HAP-1 (cell line): ENCODE data around the gene FUT3.
"Not testable (repeated sequence)": the region's sequence is repeated elsewhere in the genome, so short reads cannot be mapped to it uniquely, and the experiment has no call there.

ENCODE experiments used
- DNase-seq, 2 experiments: peaks; one replicate each; pipeline ENCODE4 v3.0.0-alpha.2; 2016 to 2020; ENCODE audit warnings: low spot score in 2 of 2
- H3K27me3 ChIP-seq: fragments of 250-450 bp; sonication (Bioruptor Pico); 2 replicates; pipeline ENCODE4 v1.5.1; 2020; ENCODE audit warnings: low read depth, mild to moderate bottlenecking, moderate library complexity
- H3K36me3 ChIP-seq: fragments of 250-450 bp; sonication (Bioruptor Pico); replicated peaks from 2 replicates; pipeline ENCODE4 v1.5.1; 2020; ENCODE audit warnings: mild to moderate bottlenecking
- H3K4me1 ChIP-seq: fragments of 250-450 bp; sonication (Bioruptor Pico); 2 replicates; pipeline ENCODE4 v1.5.1; 2020; ENCODE audit warnings: mild to moderate bottlenecking
- H3K4me3 ChIP-seq: fragments of 250-450 bp; sonication (Bioruptor Pico); 2 replicates; pipeline ENCODE4 v1.5.1; 2020; ENCODE audit warnings: mild to moderate bottlenecking, moderate library complexity
- H3K9me3 ChIP-seq: fragments of 250-450 bp; sonication (Bioruptor Pico); 2 replicates; pipeline ENCODE4 v1.5.1; 2020; ENCODE audit warnings: mild to moderate bottlenecking, moderate library complexity
- in situ Hi-C: fragments of 300-500 bp; cut with MboI; formaldehyde crosslinking; loops from 3 replicates; pipeline ENCODE4 v1.14.3; 2020; ENCODE audit warnings: low sequenced_read_pairs, inconsistent platforms, mixed read lengths

FUT3 gene

DNA sequence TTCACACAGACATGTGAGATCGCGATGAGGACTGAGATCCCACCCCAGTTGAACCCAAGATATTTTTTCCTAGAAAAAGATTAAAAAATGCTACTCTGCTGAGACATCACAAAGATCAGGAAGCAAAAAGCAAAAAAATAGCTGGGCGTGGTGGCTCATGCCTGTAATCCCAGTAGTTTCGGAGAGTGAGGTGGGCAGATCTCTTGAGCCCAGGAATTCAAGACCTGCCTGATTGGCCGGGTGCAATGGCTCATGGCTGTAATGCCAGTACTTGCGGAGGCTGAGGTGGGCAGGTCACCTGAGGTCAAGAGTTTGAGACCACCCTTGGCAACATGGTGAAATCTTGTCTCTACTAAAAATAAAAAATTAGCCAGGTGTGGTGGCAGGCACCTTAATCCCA, 1.1 kb downstream of the FUT3 start:
- H3K4me1 ChIP-seq, result no peaks in the 10 kb centered on the region
- DNase-seq, result no peak
- in situ Hi-C loops, result no loop called here
- H3K4me3 ChIP-seq, result no peak overlapping the region
- H3K9me3 ChIP-seq, result no peaks in the 10 kb centered on the region
- H3K36me3 ChIP-seq, result no peaks in the 10 kb centered on the region
- 0 out of 2 replicates have a peak, but pooled peaks cover 4% of the 10 kb centered on the region for H3K27me3 ChIP-seq

DNA sequence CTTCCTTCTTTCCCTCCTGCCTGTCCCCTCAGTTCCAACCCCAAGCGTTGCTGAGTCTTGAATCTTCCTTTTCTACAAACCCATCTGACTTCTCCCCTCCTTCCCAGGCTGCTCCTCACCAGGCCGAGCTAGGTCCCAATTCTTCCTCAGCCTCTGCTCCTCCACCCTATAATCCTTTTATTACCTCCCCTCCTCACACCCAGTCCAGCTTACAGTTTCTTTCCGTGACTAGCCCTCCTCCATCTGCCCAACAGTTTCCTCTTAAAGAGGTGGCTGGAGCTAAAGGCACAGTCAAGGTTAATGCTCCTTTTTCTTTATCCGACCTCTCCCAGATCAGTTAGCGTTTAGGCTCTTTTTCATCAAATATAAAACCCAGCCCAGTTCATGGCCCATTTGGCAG, 2.6 kb downstream of the FUT3 start:
- H3K4me1 ChIP-seq, H3K36me3 ChIP-seq, H3K4me3 ChIP-seq, H3K27me3 ChIP-seq, in situ Hi-C loops, H3K9me3 ChIP-seq, DNase-seq: not testable (repeated sequence)

DNA sequence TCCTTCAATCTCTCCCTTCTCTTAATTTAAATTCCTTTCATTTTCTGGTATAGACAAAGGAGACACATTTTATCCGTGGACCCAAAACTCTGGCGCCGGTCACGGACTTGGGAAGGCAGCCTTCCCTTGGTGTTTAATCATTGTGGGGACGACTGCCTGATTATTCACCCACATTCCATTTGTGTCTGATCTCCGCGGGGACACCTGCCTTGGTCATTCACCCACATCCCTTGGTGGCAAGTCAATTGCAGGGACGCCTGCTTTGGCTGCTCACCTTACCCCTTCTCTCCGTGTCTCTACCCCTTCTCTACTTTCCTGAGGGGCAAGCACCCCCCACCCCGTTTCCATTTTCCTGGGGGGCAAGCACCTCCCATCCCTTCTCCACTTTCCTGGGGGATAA, 3.4 kb downstream of the FUT3 start:
- H3K4me3 ChIP-seq, H3K27me3 ChIP-seq, H3K4me1 ChIP-seq, in situ Hi-C loops, H3K9me3 ChIP-seq, DNase-seq, H3K36me3 ChIP-seq: not testable (repeated sequence)

DNA sequence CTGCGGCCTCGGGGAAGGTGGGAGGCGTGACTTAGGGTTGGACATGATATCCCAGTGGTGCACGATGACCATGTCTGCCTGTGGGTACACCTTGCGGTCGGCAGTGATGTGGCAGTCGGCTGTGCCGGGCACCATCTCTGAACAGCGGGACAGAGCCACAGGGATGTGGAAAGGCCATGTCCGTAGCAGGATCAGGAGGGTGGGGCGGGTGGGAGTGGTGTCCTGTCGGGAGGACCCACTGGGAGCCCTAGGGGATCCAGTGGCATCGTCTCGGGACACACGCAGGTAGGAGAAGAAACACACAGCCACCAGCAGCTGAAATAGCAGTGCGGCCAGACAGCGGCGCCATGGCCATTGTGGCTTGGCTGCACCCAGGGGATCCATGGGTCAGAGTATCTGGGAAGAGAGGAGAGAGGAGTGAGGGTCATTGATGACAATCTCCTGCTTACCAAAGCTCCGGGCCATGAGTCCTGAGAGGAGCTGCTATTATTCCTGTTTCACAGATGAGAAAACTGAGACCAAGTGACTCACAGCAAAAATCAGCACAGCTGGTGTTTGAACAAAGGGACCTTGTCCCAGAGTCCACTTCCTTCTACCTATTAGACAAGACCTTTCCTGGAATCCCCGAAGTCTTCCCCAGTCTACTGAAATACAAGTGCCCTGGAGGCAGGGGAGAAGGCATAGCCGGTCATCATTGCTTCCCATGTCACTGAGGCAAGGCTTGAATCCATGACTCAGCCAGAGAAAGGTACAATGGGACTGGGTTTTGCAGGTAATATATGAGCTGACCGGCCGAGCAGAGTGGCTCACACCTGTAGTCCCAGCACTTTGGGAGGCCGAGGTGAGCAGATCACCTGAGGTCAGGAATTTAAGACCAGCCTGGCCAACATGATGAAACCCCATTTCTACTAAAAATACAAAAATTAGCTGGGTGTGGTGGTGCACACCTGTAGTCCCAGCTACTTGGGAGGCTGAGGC, 6.5 kb downstream of the FUT3 start:
- Histone ChIP-seq H3K4me3 (no peak overlapping the region), H3K36me3 (no peaks in the 10 kb centered on the region), H3K27me3 (no peaks in the 10 kb centered on the region), H3K9me3 (no peaks in the 10 kb centered on the region), H3K4me1 (no peaks in the 10 kb centered on the region)
- no peak for DNase-seq
- in situ Hi-C loops, result no loop called here

DNA sequence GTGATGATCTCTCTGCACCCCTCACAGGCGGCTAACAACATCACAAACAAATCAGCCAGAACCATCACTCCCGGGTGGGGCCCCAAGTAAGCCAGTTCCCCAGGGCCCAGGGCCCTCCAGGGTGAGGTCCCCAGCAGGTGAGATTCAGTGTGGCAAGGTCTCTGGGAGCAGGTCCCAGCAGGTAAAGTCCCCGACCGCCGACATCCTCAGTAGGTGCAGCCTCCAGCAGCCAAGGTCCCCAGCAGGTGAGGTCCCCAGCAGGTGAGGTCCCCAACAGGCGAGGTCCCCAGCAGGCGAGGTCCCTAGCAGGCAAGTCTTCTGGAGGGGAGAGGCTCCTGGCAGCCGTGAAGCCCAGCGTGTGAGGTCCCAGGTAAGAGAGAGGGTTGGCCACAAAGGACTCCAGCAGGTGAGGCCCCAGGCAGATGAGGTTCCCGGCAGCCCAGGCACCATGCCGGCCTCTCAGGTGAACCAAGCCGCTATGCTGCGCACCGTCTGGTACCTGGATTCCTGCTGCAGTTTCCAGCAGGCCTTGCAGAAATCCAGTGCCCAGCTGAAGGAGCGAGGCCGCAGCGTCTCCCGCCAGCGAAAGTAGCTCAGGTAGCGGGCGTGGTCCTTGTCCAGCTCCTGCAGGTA, 7.8 kb downstream of the FUT3 start:
- no peak for DNase-seq
- H3K27me3 ChIP-seq, result no peaks in the 10 kb centered on the region
- H3K4me1 ChIP-seq, result no peaks in the 10 kb centered on the region
- in situ Hi-C loops, result no loop called here
- H3K9me3 ChIP-seq, result no peaks in the 10 kb centered on the region
- H3K36me3 ChIP-seq, result no peaks in the 10 kb centered on the region
- no peak overlapping the region for H3K4me3 ChIP-seq

DNA sequence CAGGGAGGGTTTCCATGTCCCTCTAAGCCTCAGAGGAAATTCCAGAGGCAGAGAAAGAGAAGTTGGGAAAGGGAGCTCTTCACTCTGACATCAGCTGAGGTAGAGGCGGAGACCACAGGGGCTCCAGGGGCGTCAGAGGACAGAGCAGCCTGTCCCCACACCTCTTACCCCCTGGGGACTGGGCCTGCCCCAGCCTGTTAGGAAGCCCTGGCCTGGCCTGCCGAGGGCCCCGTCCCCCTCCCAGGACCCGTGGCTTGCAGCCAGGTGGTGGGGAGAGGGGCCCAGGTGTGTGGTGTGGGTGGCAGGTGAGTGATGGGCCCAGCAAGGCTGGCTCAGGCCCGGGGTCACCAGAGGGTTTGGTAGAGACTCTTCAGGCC, 9.5 kb downstream of the FUT3 start:
- H3K36me3 ChIP-seq, H3K9me3 ChIP-seq, in situ Hi-C loops, H3K4me1 ChIP-seq, DNase-seq, H3K4me3 ChIP-seq, H3K27me3 ChIP-seq: not testable (repeated sequence)

DNA sequence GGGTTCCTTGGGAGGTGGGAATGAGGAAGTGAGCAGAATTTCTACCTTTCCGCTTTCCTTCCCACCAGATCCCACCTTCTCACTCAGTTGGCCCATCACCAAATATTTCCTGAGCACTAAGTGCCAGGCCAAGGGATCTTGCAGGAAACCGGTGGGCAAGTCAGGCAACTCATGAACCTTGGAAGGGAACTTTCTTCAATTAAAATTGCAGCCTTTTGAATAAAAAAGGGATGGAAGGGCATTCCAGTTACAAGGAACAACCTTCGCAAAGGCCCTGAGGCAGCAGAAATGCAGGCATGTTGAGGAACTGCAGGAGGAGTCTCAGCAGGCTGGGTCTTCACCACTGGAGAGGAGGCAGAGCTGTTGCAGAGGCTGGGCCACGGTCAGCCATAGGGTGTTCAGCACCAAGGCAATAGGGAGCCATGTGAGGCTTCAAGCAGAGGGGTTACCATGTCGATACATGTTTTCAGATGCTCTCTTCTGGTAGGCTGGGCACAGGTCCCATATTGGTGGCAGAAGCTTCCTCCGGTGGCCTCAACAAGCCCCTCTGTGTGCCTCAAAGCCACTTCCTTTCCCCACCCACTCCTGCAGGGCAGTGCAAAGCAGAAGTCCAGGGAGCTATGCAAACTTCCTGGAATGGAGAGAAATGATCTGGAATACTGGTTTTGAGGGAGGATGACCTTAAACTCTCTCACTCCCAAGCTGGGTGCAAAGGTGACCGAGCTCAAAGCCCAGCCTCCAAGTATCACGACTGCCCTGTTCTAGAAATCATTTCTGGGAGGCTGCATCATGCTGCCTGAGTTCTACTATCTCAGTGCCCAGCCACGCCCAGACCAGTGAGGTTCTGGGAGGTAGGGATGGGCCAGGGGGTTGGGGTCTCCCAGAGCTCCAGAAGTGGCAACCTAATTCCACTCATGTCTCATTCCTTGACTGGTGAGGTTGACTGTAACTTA, 11.9 kb downstream of the FUT3 start, which contains the start of gene FUT6:
FUT6 (minus strand) TSS at position 638 of the 953 bp plus-strand sequence. CDS start 7,135 bp downstream, outside the sequence.
- in situ Hi-C loops, result no loop called here
- H3K4me3 ChIP-seq, result no peak within 1 kb of the TSS
- no peaks in the 10 kb centered on the region for H3K36me3 ChIP-seq
- no peaks in the 10 kb centered on the region for H3K4me1 ChIP-seq
- 0 out of 2 replicates have a peak, but pooled peaks cover 7% of the 10 kb centered on the region for H3K27me3 ChIP-seq
- no peak for DNase-seq
- H3K9me3 ChIP-seq, result no peaks in the 10 kb centered on the region

DNA sequence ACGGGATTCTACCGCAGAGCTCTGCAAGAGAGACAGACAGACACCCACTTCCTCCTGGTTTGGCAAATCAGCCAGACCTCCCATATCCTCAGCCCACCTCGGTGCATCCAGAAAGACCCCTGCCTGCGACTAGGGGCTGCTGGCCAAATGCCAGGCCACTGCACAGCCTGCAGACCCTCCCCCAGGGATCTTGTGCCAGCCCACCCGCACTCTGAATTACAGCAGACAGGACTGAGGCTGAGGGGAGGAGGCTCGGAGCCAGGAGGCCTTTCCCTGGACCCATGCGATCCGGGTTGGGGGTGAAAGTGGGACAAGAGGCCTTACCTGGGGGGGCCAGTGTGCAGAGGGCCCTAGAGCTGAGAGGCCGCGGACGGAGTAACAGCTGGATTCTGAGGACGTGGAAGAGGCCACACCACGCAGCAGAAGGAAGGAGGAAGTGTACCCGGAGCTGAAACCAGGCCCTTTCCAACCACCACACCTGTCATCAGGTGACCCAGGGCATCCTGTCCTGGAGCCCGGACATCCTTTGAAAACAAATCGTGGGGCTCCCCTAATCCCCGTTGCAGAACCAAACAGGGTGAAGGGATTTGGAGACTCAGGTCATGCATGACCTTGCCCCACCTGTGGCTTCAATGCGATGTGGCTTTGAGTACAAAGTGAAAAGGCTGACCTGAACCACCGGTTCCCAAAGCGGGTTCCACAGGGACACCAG, 12.7 kb downstream of the FUT3 start:
- 0 out of 2 replicates have a peak, but pooled peaks cover 7% of the 10 kb centered on the region for H3K27me3 ChIP-seq
- H3K4me3 ChIP-seq, result no peak overlapping the region
- H3K9me3 ChIP-seq, result no peaks in the 10 kb centered on the region
- in situ Hi-C loops, result no loop called here
- no peaks in the 10 kb centered on the region for H3K4me1 ChIP-seq
- H3K36me3 ChIP-seq, result no peaks in the 10 kb centered on the region
- DNase-seq, result no peak

DNA sequence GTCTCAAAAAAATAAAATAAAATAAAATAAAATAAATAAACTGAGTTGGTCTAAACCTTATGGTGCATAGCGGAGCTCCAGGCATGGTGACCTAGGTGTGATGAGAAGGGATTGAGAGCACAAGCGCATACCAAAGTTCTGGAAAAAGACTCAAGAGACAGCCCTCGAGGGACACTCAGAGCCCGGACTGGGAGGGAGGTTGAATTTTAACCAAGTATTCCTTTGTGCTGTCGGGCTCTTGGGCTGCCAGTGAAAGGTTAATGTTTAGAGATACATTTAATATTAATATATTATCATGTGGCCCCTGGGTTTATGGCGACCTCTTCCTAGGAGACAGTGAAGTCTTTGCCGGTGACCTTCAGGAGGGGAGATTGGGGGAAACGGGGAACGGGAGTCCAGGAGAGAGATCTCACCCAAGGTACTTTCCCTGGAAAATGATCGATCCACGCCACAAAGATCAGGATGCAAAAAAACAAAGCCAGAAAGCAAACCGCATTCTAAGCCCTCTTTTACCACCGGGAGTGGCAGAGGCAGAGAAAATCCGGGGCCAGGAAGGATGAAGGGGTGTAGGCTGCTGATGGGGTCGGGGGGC, 13.4 kb downstream of the FUT3 start:
- H3K36me3 ChIP-seq, result no peaks in the 10 kb centered on the region
- H3K27me3 ChIP-seq, result 0 out of 2 replicates have a peak, but pooled peaks cover 7% of the 10 kb centered on the region
- H3K4me1 ChIP-seq, result no peaks in the 10 kb centered on the region
- H3K4me3 ChIP-seq, result no peak overlapping the region
- DNase-seq, result no peak
- H3K9me3 ChIP-seq, result no peaks in the 10 kb centered on the region
- in situ Hi-C loops, result no loop called here

DNA sequence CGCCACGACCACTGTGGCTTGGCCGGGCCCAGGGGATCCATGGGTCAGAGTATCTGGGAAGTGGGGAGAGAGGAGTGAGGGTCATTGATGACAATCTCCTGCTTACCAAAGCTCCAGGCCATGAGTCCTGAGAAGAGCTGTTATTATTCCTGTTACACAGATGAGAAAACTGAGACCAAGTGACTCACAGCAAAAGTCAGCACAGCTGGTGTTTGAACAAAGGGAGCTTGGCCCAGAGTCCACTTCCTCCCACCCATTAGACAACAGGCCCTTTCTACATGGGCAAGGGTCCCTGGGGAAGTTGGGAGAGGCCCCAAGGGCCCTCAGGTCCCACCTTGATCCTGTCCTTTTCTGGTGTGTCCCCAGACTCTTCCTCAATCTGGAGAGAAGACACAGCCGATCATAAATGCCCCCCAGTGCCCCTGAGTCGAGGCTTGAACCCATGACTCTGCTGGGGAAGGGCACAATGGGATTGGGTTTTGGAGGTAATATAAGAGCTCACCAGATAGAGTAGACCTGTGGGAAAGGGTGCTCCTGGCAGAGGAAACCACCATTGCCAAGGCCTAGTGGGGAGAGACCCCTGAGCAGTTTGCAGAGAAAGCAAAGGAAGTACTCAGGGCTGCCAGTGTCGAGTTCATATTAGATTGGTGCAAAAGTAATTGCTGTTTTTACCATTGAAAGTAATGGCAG, 18.6 kb downstream of the FUT3 start:
- in situ Hi-C loops, result no loop called here
- Histone ChIP-seq H3K4me1 (peaks cover 5% of the 10 kb centered on the region), H3K4me3 (no peak overlapping the region), H3K9me3 (no peaks in the 10 kb centered on the region), H3K36me3 (no peaks in the 10 kb centered on the region), H3K27me3 (0 out of 2 replicates have a peak, but pooled peaks cover 7% of the 10 kb centered on the region)
- DNase-seq, result no peak

DNA sequence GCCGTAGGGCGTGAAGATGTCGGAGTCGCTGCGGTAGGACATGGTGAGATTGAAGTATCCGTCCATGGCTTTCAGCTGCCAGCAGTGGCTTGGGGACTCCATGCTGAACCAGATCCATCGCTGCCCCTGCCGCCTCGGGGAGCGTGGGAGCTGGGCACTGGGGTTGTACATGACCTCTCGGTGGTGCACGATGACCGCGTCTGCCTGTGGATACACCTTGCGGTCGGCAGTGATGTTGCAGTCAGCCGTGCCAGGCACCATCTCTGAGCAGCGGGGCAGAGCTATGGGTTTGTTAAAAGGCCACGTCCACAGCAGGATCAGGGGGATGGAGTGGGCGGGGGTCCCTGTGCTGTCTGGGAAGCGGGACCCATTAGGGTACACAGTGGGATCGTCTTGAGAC, 19.2 kb downstream of the FUT3 start:
- in situ Hi-C loops, result no loop called here
- no peak for DNase-seq
- H3K4me3 ChIP-seq, result no peak overlapping the region

DNA sequence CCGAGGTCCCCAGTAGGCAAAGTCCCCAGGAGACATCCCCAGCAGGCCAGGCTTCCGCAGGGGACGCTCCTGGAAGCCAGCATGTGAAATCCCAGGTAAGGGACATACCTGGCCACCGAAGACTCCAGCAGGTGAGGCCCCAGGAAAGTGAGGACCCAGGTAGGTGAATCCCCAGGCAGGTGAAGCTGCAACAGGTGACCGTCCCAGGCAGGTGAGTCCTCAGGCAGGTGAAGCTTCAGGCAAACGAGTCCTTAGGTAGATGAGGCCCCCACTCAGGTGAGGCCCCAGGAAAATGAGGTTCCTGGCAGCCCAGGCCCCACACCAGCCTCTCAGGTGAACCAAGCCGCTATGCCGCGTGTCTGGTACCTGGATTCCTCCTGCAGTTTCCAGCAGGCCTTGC, 20.1 kb downstream of the FUT3 start:
- Histone ChIP-seq H3K4me3 (no peak overlapping the region), H3K9me3 (no peaks in the 10 kb centered on the region), H3K36me3 (no peaks in the 10 kb centered on the region), H3K27me3 (0 out of 2 replicates have a peak, but pooled peaks cover 7% of the 10 kb centered on the region), H3K4me1 (peaks cover 5% of the 10 kb centered on the region)
- no peak for DNase-seq
- in situ Hi-C loops, result no loop called here

More for the DNA sequence above, 19.2 kb downstream of the FUT3 start:
- Histone ChIP-seq H3K27me3 (0 out of 2 replicates have a peak, but pooled peaks cover 7% of the 10 kb centered on the region), H3K4me1 (peaks cover 5% of the 10 kb centered on the region), H3K9me3 (no peaks in the 10 kb centered on the region), H3K36me3 (no peaks in the 10 kb centered on the region)
